ENCODE data around the gene FITM2.

DNA sequence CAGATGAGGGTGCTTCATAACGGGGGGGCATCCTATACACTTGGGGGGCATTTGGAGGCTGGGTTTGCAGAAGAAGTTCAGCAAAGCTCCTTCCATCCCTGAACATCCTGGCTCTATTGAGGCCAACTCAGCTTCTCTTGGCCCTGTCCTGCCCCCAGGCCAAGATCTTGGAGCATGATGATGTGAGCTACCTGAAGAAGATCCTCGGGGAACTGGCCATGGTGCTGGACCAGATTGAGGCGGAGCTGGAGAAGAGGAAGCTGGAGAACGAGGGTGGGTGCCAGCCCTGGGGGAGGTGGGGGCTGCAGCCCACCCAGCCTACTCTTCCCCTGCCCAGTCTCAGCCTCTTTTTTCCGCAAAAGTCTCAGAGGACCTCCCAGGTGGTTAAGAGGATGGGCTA, 46.7 kb downstream of the FITM2 start:
- TF ChIP-seq EZH2 (IDR thresholded peaks at IDR 0.05; ENCODE audit: insufficient read depth, poor library complexity, severe bottlenecking) (no peak), EZH2phosphoT487 (IDR thresholded peaks at IDR 0.05; ENCODE audit: insufficient read depth, low read depth) (no peak)
